Jurkat, Clone E6-1 (cell line): ENCODE measurements around the gene USH1C. TPM values are rescaled to one million over a fixed set of nuclear protein-coding genes. Genes with fewer than 3 reads are reported as not detected.

Experiments used
- DNase-seq: peaks from one replicate; pipeline ENCODE4 v3.0.0-alpha.2; 2011; ENCODE audit warnings: low read depth, low spot score
- H3K4me3 ChIP-seq: 2 replicates; pipeline ENCODE4 v1.5.1; 2011; ENCODE audit warnings: mild to moderate bottlenecking, low read length, control low read depth, moderate library complexity
- polyA plus RNA-seq: library from polyadenylated mRNA; unstranded; fragments of >200 nt; gene quantifications from one replicate; pipeline ENCODE4 v1.2.1, GENCODE V29; 2012; ENCODE audit warnings: missing spikeins; ENCODE audit not compliant: insufficient read length, insufficient read depth

The USH1C gene
- not detected for polyA plus RNA-seq

DNA sequence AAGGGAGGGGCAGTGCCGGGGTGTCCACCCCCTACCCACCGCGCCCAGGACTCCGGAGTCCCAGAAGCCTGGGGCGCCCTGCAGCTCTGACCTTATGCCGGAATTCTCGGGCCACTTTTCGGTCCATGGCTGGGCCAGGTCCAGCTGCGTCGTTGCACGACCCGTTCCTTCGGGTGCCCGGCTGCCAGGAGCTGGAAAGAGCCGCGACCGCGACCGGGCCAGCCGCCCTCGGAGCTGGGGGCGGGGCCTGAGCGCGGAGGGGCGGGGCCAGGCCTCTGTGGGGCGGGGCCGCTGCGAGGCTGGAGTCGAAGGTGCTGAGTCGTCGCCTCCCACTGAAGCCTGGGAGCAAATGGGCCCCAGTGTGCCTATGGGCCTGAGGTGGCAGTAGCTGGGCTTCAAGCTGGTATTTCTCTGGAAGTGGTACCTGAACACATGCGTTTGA, at the start of gene USH1C:
Gene USH1C, minus strand, starts transcription at position 236 of the 442 bp plus-strand sequence. Its CDS starts 109 bp downstream, at position 127.
- no peak within 1 kb of the TSS for H3K4me3 ChIP-seq
- no peak for DNase-seq

DNA sequence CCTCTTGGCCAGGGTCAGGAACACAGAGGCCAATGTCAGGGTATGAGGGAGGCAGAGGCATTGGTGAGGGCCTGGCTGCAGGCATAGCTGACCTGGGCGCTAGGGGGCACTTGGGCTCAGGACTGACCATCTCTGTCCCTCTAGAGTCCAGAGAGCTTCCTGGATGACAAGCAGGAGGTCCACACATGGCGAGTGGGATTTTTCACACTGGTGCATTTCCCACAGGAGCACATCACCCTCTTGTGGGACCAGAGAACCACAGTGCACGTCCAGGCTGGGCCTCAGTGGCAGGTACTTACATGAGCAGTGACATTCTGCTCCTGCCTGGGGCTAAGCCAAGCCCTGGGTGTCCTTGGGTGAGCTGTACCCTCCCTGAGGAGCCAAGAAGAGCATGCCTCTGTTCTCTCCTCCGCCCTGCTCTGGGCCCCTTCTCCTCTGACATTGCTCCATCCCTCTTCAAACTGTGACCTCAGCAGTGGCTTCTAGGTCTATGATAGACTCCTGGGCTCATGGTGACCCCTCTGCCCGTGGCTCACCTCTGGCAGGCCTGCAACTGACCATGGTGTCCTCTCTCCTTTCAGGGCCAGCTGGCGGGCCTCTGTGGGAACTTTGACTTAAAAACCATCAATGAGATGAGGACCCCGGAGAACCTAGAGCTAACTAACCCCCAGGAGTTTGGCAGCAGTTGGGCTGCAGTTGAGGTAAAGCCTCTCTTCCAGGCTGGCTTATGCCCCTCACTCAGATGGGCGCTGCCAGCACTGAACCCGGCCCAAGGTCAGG, 49.4 kb upstream of the USH1C start:
- no peak for DNase-seq
- H3K4me3 ChIP-seq = no peak overlapping the region

DNA sequence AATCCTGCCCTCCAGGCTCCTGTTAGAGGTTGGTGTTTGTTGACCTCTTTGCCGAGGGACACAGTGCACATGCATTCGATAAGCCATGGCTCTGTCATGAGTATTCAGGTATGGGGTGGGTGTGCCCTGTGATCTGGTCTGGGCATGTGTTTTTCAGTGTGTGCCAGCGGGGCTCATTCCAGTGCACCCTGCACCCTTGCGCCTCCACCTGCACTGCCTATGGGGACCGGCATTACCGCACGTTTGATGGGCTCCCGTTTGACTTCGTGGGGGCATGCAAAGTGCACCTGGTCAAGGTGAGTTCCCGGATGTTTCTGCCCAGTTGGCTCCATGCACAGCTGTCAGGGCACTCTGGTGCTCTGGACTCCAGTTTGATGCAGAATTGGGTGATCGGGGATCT, 47.1 kb upstream of the USH1C start:
- no peak for DNase-seq
- no peak overlapping the region for H3K4me3 ChIP-seq

DNA sequence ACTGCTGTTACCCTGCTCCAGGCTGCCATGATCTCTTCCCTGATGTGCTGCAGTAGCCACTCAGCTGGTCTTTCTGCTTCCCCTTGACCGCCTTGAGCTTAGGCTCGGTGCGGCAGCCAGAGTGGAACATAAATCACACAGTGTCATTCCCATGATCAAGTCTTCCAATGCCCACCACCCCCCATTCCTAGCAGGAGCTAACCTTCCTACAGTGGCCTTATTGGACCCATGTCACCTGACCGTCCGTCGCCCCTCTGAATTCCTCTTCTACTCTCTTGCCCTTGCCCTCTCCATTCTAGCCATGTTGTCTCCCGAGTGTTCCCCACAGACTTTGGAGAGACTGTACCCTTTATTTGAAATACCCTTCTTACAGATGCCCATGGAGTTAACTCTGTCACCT, 46.2 kb upstream of the USH1C start:
- H3K4me3 ChIP-seq = no peak overlapping the region

DNA sequence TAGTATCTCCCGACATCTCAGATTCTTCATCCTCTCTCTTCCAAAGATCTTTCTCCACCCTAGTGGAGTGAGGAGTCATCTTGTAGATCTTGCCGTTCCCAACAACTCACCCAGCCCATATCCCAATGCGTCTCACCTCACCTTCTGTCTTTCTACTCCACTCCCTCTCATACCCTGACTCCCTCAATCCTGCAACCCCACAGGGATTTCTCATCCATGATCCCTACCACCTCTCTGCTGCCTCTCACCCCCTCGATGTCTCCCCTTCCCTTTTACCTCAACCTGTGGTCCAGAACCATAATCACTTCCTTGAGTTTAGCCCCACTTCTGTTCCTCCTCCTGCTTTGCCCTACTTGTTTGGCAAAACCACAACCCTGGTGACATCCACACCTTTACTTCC, 44.5 kb upstream of the USH1C start:
- H3K4me3 ChIP-seq = no peak overlapping the region
- no peak for DNase-seq

More for the DNA sequence above, 46.2 kb upstream of the USH1C start:
- DNase-seq = no peak

DNA sequence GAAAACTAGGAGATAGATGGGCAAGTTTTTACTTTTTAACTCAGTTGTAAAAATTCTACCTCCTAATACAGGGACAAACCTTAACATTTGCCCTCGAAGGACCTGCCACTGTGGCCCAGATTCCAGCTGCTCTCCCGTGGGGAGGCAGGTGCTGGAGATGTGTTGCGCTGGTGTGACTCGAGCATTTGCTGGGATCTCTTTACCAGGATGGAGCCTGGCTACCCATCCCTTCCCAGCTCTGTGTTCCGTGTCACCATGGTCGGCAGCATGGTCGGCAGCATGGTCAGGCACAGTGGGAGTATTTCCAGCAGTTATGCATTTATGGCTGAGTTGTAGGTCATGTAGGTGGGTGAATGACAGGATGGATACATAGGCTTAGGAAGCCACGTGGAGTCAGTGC, 44.0 kb upstream of the USH1C start:
- DNase-seq = no peak
- H3K4me3 ChIP-seq = no peak overlapping the region

DNA sequence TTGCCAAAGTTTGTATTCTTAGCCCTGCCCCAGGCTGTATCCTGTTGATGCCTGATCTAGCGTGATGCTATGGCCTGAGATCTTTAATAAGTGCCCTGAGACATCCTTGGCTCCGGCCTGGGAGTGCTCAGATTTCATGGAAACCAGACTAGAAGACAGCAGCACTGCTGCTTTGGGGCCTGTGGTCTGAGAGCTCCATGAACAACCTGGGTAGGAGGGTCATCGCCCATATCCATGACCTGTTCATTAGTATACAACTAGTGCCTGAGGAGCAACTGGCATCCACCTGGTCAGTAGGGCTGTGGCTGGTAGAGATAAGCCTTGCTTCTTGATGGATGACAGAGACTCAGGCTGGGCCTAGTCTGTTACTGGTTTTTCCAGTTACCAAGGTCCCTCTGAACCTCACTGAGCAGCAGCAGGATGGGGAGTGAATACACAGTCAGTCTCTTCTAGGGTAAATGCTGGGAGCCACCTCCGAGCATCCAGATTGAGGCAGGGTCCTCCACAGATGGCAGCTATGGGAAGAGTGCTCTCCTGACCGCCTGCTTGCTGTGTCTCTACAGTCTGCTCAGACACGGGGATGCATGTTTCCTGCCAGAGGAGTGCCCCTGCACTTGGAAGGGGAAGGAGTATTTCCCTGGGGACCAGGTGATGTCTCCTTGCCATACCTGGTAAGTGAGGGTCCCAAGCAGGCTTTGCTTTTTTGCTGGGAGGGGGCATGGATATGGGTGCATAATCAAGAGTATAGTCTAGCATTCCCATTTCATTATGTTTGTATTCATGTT, 41.9 kb upstream of the USH1C start:
- no peak overlapping the region for H3K4me3 ChIP-seq
- no peak for DNase-seq

DNA sequence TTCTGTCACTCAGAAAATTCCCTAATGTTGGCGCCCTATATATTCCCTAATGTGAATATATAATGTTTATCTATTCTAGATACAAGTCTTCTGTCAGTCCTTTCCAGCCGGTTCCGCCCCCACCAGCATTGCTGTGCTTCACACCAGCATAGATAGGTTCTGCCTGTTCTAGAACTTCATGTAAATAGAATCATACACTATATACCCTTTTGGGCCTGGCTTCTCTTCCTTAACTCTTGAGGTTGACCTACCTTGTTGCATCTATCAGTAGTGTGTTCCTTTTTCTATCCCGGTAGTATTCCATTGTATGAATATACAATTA, 37.5 kb upstream of the USH1C start:
- H3K4me3 ChIP-seq = no peak overlapping the region
- no peak for DNase-seq

DNA sequence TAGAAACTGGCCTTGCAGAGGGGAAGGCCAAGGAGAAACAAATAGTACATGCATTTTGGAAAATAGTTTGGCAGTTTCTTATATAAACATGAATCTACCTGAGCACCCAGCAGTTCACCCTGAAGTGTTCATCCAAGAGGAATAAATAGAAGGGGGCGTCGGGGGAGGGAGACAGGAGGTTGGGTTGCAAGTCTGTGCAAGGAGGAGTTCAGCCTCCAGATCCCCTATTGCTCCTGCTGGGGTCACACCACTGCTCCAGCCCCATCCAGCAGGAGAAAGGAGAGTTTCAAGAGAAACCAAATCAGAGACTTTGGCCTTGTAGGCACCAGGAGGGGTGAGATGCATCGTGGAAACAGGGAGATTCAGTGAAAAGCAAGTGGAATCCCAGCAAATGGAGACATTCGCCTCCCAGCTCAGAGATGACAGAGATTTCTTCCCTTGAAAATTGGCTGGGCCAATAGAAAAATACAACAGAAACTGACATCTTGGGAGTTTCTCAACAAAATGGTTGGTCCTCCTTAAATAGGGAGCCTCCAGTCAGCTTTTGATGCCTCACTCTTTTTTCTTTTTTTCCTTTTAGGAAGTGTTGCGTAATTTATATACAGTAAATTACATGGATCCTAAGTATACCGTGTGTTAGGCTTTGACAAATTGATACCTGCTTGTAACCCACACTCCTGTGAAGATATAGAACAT, 37.0 kb upstream of the USH1C start:
- DNase-seq = no peak
- H3K4me3 ChIP-seq = no peak overlapping the region

DNA sequence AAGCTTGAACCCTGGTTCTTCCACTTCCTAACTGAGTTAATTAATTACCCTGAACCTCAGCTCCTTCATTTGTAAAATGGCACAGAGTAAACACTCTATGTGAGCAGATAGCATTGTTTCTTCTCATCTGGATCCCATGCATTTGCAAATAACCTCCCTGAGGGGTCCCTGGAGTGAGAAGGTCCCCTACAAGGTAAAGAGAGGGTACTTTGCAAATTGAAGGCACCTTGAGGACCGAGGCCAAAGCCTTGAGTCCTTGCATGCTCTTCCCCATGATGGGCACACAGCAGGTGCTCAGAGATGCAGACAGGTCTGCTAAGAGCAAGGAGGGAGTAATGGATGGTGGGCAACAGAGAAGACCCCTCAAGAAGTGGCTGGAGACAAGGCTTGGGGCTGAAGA, 36.1 kb upstream of the USH1C start:
- H3K4me3 ChIP-seq = no peak overlapping the region
- DNase-seq = no peak

DNA sequence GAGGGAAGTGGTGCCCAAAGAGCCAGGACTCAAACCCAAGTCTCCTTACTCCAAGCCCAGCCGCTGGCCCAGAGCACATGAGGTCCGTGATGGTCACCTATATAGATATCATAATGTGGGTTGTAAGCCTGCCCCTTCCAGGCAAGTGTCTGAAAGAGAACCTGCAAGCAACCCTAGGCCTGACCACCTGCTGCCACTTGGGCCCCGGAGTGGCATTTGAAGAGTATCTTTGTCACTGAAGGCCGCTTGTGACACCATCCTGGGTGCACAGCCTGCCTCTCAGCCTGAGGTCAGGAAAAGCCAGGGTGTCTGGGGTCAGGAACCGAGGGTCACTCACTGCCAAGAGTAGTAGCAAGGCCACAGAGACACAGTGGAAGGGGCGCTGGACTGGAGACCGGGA, 35.2 kb upstream of the USH1C start:
- no peak for DNase-seq
- no peak overlapping the region for H3K4me3 ChIP-seq

DNA sequence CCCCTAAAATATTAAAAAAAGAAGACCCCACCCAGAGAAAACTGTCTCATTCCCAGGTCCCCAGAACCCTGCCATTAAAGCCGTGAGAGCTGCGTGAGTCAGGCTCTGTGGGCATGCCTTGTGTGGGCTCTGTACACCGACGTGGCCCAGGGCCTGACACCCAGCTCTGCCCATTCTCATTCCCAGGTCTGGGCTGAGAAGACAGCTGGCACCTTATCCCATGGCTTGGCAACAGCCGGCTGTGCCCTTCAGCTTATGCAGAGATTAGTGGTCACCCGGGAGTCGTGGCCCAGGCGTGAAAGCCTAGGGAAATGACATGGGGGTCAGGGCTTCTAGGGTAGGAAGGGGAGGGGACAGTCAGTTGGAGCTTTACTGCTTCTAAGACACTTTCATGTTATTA, 34.7 kb upstream of the USH1C start:
- H3K4me3 ChIP-seq = no peak overlapping the region
- DNase-seq = no peak

DNA sequence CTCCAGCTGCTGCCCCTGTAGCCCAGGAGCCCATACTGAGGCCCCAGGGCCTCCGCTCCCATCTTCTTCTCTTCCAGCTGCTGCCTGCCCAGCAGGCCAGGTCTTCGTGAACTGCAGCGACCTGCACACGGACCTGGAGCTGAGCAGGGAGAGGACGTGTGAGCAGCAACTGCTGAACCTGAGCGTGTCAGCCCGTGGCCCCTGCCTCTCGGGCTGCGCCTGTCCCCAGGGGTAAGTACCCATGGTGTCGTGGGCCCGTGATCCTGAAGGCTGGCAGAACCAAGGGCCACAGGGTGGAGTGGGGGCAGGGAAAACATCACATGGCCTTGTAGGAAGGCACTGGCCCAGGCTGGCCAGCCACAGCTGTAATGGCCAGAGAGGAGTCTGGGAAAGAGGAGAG, 34.1 kb upstream of the USH1C start:
- DNase-seq = no peak
- H3K4me3 ChIP-seq = no peak overlapping the region

DNA sequence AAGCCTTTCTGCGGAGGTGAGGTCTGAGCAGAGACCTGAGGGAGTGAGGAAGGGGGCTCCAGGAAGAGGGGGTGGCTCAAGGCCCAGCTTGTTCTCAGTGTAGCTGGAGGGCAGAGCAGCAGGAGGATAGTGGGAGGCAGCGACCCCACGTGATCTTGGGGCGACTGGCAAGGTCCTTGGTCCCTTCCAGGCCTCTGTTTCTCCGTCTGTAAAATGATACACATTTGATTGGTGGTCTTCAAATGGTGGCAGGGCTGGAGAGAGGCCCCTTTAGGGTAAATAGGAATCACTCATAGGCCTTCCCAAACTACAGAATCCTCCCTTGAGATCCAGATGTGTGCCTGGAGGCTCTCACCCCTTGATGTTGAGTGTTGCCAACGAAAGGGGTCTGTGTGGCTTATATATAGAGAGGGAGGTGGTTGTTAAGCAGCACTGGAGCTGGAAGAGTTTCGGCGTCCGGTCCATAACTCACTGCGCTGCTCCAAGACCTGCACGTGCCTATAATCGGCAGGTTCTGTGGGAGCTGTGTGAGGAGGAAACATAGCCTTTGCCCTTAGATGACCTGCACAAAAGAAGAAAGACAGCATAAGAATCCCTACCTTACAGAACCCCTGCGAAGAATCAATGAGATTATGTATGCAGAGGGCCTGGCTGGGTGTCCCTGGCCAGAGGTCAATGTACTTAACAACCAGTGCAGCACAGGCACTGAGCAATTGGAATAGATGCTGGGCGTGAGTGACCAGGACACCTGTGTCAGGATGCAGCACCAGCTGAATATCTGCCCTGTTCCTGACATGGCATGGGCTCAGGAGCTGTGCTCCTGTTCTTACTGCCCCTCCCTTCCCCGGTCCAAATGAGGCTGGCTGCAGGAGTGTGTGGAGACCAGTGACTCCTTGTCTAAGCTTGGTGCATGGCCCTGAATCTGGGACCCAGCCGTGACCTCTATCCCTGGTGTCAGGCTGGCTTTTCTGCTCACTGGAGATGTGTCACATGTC, 31.5 kb upstream of the USH1C start:
- H3K4me3 ChIP-seq = no peak overlapping the region
- DNase-seq = no peak

DNA sequence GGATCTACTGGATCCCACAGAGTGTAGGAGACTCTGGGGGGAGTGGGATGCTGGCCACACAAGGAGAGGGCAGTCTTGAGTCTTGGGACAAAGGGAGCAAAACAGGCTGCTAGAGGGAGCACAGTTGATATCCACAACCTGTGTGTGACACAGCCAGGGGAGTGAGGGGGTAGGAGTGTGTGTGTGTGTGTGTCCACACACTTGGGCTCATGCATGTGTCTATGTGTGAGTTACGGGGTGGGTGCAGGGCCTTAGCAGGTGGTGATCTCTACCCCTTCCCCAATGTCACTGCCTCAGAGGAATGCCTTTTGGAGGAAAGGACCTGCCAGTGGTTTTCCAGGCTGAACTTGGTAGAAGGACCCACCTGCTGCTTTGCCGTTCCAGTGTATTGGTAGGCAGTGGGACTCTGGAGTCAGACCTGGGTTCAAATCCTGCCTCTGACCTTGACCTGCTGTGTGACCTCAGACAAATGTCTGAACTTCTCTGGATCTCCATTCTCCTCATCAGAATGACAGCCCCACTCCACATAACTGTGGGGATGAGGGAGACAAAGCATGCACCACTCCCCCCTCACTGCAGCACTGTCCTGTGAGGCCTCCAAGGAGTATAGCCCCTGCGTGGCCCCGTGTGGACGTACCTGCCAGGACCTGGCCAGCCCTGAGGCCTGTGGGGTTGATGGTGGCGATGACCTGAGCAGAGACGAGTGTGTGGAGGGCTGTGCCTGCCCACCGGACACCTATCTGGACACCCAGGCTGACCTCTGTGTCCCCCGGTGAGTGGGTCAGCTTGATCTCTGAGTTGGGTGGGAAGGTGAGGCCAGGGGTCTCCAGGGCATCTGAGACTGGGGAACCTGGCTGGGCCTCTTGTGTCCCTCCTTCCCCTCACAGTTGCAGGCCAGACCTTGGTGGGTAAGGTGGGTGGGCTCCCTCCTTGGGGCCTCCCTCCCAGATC, 30.2 kb upstream of the USH1C start:
- DNase-seq = no peak
- no peak overlapping the region for H3K4me3 ChIP-seq

DNA sequence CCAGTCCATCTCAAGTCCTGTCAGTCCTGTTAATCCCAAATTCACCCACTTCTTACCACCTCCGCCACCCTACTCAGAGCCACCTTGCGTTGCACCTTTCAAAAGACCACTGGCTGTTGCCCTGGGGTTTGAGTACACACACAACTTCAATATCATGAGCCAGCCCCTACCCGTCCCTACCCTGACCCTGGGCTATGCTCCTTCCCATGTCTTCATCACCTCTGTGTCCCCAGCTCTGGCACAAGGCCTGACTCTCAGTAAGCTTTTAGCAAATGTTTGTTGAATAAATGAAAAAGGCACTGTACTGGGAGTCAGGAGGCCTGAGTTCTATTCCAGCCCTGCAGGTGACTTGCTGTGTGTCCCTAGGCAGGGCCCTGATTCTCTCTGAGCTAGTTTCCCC, 29.3 kb upstream of the USH1C start:
- DNase-seq = no peak
- no peak overlapping the region for H3K4me3 ChIP-seq

DNA sequence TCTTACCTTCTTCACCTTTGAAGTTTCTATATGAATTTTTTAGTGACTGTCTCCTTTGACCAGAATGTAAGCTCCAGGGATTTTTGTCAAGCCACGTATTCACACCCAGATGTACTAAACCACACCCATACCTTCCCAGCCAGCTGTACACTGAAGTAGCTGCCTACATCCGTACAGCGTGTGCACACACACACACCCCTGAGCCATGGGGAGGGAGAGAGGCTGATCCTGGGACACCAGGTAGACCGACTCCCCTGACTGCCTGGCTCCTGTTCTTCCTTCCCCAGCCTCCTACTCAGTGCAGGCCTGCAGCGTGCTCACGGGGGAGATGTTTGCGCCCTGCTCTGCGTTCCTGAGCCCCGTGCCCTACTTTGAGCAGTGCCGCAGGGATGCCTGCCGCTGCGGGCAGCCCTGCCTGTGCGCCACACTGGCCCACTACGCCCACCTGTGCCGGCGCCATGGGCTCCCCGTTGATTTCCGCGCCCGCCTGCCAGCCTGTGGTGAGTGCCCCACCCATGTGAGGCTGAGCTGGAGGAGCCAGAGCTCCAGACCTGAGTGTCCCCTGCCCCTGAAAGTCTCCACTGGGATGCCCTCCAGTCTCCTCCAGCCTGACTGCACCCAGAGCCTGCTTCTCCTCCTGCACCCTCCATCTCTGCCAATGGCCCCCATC, 28.7 kb upstream of the USH1C start:
- no peak overlapping the region for H3K4me3 ChIP-seq
- DNase-seq = no peak

DNA sequence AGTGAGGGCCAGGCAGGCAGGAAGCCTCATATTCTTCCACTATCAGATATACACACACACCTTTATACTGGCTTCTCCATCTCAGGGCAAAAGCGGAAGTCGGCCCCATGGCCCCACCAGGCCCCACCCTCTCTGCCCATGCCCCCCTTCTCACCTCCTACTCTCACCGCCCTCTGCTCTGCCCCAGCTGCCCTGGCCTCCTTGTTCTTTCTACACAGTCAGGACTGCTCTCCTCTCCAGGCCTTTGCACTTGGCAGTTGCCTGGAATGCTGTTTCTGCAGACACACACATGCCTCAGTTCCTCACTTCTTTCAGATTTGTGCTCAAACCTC, 28.1 kb upstream of the USH1C start:
- DNase-seq = no peak
- no peak overlapping the region for H3K4me3 ChIP-seq
